Measurements from ENCODE around the gene KRTAP16-1.

DNA sequence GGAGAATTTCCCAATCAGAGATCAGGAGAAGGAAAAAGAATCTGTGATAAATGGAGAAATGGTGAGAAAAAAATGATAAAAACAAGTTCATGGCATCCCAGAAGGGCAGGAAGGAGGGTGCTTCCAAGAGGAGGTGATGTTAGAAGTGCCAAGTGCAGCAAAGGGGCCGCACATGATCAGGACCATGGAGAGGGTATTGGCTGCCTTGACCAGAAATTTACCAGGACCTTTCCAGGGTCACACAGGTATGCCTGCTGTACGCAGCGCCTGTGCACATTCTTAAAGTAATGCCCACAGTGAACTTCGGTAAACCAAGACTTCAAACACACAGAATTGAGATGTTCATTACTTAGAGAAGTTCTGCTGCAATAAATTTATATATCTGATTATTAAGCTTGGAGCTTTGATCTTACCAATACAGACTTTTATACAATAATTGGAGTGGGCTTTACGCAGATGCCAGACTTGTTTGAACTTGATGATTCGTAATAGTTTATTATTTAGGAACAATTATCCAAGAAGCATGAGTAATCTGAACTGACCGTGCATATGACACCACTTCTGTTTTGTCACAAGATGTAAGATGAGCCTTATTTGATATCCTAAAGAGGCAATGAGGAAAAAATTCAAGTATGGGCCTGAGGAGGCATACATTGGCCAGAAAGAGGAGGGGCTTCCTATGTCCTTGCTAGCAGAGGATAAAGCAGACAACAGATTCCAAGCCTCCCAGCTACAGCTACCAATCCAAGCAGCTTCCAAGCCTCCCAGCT is 43.7 kb upstream of the KRTAP16-1 start:
- no peak for TF ChIP-seq EZH2 (IDR thresholded peaks at IDR 0.05; ENCODE audit: borderline replicate concordance, insufficient read depth, low read depth, low read length, poor library complexity, severe bottlenecking)
- TF ChIP-seq, protein P1, sequence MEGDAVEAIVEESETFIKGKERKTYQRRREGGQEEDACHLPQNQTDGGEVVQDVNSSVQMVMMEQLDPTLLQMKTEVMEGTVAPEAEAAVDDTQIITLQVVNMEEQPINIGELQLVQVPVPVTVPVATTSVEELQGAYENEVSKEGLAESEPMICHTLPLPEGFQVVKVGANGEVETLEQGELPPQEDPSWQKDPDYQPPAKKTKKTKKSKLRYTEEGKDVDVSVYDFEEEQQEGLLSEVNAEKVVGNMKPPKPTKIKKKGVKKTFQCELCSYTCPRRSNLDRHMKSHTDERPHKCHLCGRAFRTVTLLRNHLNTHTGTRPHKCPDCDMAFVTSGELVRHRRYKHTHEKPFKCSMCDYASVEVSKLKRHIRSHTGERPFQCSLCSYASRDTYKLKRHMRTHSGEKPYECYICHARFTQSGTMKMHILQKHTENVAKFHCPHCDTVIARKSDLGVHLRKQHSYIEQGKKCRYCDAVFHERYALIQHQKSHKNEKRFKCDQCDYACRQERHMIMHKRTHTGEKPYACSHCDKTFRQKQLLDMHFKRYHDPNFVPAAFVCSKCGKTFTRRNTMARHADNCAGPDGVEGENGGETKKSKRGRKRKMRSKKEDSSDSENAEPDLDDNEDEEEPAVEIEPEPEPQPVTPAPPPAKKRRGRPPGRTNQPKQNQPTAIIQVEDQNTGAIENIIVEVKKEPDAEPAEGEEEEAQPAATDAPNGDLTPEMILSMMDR (IDR thresholded peaks at IDR 0.05) = no peak

Measured in B cell (primary cell).